Astrocyte (in vitro differentiated cells and primary cell): ENCODE measurements around the gene LGR6. TPM values are rescaled to one million over a fixed set of nuclear protein-coding genes. Genes with fewer than 3 reads are reported as not detected.

Experiments
- DNase-seq: peaks from one replicate; pipeline ENCODE4 v3.0.0-alpha.2; 2010; ENCODE audit warnings: low read depth
- FAIRE-seq: peaks from 2 replicates; lab custom pipeline; 2011; peaks lifted over from hg19 to GRCh38; lab: Jason Lieb, UNC
- H2AFZ ChIP-seq: 2 replicates; pipeline ENCODE4 v1.6.0; 2012; ENCODE audit warnings: low read depth, low read length, inconsistent platforms
- H3K27ac ChIP-seq: 2 replicates; pipeline ENCODE4 v1.5.1; 2011; ENCODE audit warnings: low read depth, low read length, inconsistent platforms
- H3K27me3 ChIP-seq: 2 replicates; pipeline ENCODE4 v1.6.0; 2011; ENCODE audit warnings: low read length, inconsistent platforms; ENCODE audit not compliant: insufficient read depth
- H3K36me3 ChIP-seq: 2 replicates; pipeline ENCODE4 v1.5.1; 2011; ENCODE audit warnings: low read length, inconsistent platforms; ENCODE audit not compliant: insufficient read depth
- H3K4me1 ChIP-seq: 2 replicates; pipeline ENCODE4 v1.5.1; 2011; ENCODE audit warnings: low read length, inconsistent platforms; ENCODE audit not compliant: insufficient read depth
- H3K4me2 ChIP-seq: 2 replicates; pipeline ENCODE4 v1.6.0; 2012; ENCODE audit warnings: low read length, inconsistent platforms
- H3K4me3 ChIP-seq: 2 replicates; pipeline ENCODE4 v1.5.1; 2011; ENCODE audit warnings: low read depth, mild to moderate bottlenecking, low read length, inconsistent platforms; ENCODE audit not compliant: insufficient read depth
- H3K79me2 ChIP-seq: 2 replicates; pipeline ENCODE4 v1.6.0; 2012; ENCODE audit warnings: mild to moderate bottlenecking, low read length, inconsistent platforms; ENCODE audit not compliant: insufficient read depth
- H3K9ac ChIP-seq: 2 replicates; pipeline ENCODE4 v1.6.0; 2012; ENCODE audit warnings: mild to moderate bottlenecking, low read length, inconsistent platforms
- H3K9me3 ChIP-seq: 2 replicates; pipeline ENCODE4 v1.5.1; 2012; ENCODE audit warnings: low read depth, mild to moderate bottlenecking, low read length, inconsistent platforms; ENCODE audit not compliant: insufficient read depth
- H4K20me1 ChIP-seq: 2 replicates; pipeline ENCODE4 v1.6.0; 2012; ENCODE audit warnings: low read length, inconsistent platforms; ENCODE audit not compliant: insufficient read depth
- H3K27ac Mint-ChIP-seq: one replicate; pipeline ENCODE4 v1.8.0; 2021; ENCODE audit warnings: mild to moderate bottlenecking, mixed read lengths; ENCODE audit not compliant: unreplicated experiment
- H3K27me3 Mint-ChIP-seq: one replicate; pipeline ENCODE4 v1.8.0; 2021; ENCODE audit warnings: low read depth, mixed read lengths; ENCODE audit not compliant: unreplicated experiment
- H3K36me3 Mint-ChIP-seq: one replicate; pipeline ENCODE4 v1.8.0; 2021; ENCODE audit warnings: low read depth, mixed read lengths; ENCODE audit not compliant: unreplicated experiment
- H3K4me1 Mint-ChIP-seq: one replicate; pipeline ENCODE4 v1.8.0; 2021; ENCODE audit warnings: low read depth, mixed read lengths; ENCODE audit not compliant: unreplicated experiment
- H3K4me3 Mint-ChIP-seq: one replicate; pipeline ENCODE4 v1.8.0; 2021; ENCODE audit warnings: mild to moderate bottlenecking, moderate library complexity, mixed read lengths; ENCODE audit not compliant: unreplicated experiment
- H3K9me3 Mint-ChIP-seq: one replicate; pipeline ENCODE4 v1.8.0; 2021; ENCODE audit warnings: mild to moderate bottlenecking, mixed read lengths; ENCODE audit not compliant: unreplicated experiment
- EZH2 ChIP-seq: IDR thresholded peaks from 2 replicates; pipeline ENCODE4 v1.6.1; 2012; ENCODE audit warnings: mild to moderate bottlenecking, low read length, inconsistent platforms; ENCODE audit not compliant: insufficient read depth
- total RNA-seq: library from RNA; stranded (reverse); gene quantifications from 2 replicates; pipeline ENCODE4 v1.2.1, GENCODE V29; 2021
- TF ChIP-seq, protein P1 (sequence below): IDR thresholded peaks from 2 replicates; pipeline ENCODE4 v1.5.1; 2011; ENCODE audit warnings: low read depth, mild to moderate bottlenecking, inconsistent platforms, low read length, moderate library complexity; ENCODE audit not compliant: insufficient read depth

Gene LGR6
- total RNA-seq, 1 donor from 2014 or later: 0.27 TPM

DNA sequence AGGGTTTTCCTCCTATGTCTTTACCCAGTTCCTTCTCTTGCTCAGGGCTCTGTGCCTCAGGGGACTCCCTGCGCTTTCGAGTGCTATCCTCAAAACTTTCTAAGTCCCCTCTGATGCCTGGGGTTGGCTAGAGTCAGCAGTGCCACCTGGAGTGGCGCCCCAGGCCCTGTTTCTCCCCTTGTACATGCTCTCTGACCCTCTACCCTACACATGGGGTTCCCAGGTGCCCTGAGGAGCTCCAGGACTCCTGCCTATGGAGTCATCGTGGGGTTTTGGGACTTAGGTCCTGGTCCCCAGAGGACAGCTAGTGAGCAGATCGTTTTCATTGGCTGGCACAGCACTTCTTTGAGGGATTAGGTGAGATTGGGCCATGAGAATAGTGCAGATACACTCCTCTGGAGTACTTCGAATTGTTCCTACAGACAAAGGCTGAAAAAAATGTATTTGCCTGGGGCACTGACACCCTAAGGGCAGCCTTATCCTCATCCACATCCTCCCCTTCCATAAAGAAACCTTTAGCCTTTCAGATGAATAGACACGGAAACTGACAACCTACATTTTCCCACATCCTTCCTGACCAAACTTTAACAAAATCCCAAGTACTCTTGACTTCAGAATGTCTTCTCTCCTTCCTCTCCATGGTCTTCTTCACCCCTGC, 41.5 kb downstream of the LGR6 start:
- Mint-ChIP-seq H3K4me1 (peaks cover 34% of the 10 kb centered on the region), H3K36me3 (no peaks in the 10 kb centered on the region), H3K27me3 (peaks cover 5% of the 10 kb centered on the region), H3K9me3 (no peaks in the 10 kb centered on the region), H3K4me3 (peak overlapping the region; percentile 27), H3K27ac (peak overlapping the region; percentile 99)
- Histone ChIP-seq H3K4me2 (peak overlapping the region; percentile 85), H2AFZ (no peak overlapping the region), H3K4me1 (peaks cover 26% of the 10 kb centered on the region), H3K27ac (peak overlapping the region; percentile 82), H3K27me3 (no peaks in the 10 kb centered on the region), H3K4me3 (no peak overlapping the region), H4K20me1 (no peaks in the 10 kb centered on the region), H3K79me2 (no peaks in the 10 kb centered on the region), H3K9me3 (no peaks in the 10 kb centered on the region), H3K9ac (peak overlapping the region; percentile 71), H3K36me3 (no peaks in the 10 kb centered on the region)
- FAIRE-seq: no peak
- no peak for DNase-seq
- TF ChIP-seq, protein P1, sequence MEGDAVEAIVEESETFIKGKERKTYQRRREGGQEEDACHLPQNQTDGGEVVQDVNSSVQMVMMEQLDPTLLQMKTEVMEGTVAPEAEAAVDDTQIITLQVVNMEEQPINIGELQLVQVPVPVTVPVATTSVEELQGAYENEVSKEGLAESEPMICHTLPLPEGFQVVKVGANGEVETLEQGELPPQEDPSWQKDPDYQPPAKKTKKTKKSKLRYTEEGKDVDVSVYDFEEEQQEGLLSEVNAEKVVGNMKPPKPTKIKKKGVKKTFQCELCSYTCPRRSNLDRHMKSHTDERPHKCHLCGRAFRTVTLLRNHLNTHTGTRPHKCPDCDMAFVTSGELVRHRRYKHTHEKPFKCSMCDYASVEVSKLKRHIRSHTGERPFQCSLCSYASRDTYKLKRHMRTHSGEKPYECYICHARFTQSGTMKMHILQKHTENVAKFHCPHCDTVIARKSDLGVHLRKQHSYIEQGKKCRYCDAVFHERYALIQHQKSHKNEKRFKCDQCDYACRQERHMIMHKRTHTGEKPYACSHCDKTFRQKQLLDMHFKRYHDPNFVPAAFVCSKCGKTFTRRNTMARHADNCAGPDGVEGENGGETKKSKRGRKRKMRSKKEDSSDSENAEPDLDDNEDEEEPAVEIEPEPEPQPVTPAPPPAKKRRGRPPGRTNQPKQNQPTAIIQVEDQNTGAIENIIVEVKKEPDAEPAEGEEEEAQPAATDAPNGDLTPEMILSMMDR: no peak
- TF ChIP-seq EZH2: no peak

DNA sequence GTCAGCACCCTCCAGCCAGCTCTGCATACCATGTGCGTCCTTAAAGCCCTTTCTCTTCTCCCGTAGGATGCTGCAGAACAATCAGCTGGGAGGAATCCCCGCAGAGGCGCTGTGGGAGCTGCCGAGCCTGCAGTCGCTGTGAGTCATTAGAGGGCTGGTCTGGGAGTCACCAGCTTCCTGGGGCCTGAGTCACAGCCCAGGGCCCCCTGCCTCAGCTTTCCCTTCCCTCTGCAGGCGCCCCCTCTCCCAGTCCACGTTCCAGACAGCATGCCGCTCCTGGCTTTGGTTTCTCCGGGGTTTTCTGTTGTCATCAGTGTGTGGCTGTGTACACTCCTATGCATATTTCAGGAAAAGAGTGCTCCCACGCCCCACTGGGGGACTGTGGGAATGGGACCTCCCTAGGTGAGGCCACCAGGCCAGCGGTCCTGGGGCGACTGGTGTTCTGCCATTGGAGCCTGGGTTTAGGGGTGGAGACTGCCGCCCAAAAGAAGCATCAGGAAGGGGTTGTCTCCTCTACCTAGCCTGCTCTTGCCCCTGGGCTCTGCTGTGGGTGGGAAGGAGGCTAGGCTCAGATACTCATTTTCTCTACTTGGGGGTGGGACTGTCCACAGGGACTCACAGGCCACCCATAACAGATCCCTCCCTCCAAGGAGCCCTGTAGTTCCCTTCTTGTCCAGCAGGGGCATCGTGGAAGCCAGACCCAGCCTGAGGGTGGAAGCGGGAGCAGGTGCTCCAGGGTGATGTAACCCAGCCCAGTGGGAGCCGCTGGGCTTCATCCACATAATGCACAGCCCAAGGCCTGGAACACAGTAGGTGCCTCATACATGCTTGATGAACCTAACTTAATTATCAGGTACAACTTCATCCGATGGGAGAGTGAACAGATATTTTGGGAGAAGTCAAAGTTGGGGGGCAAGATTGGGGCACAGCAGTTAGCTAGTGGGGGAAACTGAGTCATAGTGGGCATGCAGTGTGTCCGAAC, 42.5 kb downstream of the LGR6 start:
- no peaks in the 10 kb centered on the region for H3K36me3 ChIP-seq
- peak overlapping the region; percentile 84 for H3K9ac ChIP-seq
- no peaks in the 10 kb centered on the region for H4K20me1 ChIP-seq
- no peaks in the 10 kb centered on the region for H3K36me3 Mint-ChIP-seq
- H3K9me3 ChIP-seq: no peaks in the 10 kb centered on the region
- peak overlapping the region; percentile 81 for H2AFZ ChIP-seq
- H3K4me3 Mint-ChIP-seq: no peak overlapping the region
- peak overlapping the region; percentile 99 for H3K27ac ChIP-seq
- peak overlapping the region; percentile 85 for H3K4me2 ChIP-seq
- FAIRE-seq (peak; percentile 69), DNase-seq (peak; percentile 96)
- no peak for TF ChIP-seq EZH2
- TF ChIP-seq, protein P1: peak; percentile 88
- peak overlapping the region; percentile 46 for H3K4me3 ChIP-seq
- no peaks in the 10 kb centered on the region for H3K27me3 ChIP-seq
- H3K27me3 Mint-ChIP-seq: peaks cover 9% of the 10 kb centered on the region
- H3K27ac Mint-ChIP-seq: peak overlapping the region; percentile 99
- H3K79me2 ChIP-seq: no peaks in the 10 kb centered on the region
- peaks cover 26% of the 10 kb centered on the region for H3K4me1 ChIP-seq
- no peaks in the 10 kb centered on the region for H3K9me3 Mint-ChIP-seq
- H3K4me1 Mint-ChIP-seq: peaks cover 34% of the 10 kb centered on the region
